HG03565 (cell line): ENCODE data around the gene CDKN1C.

Source experiments
- ATAC-seq: cut with Tn5 transposase; IDR thresholded peaks from one replicate; pipeline ENCODE4 v1.9.1; 2021; ENCODE audit warnings: mild to moderate bottlenecking, moderate library complexity; ENCODE audit not compliant: unreplicated experiment

Gene CDKN1C

DNA sequence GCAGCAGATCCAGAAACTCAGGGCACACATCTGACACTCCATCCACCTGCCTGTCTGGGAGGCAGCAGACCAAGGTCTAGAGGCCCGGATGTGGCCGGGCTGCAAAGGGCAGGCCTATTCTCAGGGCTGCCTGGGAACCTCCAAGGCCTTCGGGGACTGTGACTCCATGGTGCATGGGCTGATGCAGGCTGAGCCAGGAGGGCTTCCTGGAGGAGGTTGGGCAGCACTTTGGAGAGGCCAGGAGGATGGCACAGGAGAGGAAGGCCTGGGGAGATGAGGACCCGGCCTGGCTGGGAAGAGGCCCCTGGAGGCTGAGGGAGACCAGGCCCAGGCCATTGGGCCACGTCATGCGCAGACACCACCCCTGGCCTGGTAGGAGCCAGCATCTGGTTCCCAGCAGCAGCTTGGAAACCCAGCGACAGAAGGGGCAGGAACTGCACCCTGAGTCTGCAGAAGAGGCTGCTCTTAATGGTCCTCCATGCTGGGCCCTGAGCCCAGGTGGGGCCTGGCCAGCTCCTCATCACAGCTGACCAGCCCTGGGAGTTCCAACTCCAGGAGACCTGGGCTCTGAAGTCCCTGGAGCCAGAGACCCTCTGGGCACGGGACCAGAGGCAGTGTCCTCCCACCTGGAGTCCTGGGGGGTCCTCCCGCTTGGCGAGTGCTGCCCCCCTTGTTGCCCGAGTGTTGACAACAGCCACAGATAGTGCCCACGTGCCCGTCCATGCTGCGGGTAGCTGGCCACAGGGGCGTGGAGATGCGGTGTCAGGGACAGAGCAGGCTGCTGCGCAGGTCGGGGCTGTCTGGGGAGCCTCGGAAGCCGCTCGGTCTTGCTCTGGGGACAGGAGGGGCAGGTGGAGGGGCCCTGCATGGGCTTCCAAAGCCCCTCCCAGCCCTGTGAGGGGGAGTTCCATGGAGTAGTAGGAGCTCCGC is 38.1 kb upstream of the CDKN1C start:
- no peak for ATAC-seq

DNA sequence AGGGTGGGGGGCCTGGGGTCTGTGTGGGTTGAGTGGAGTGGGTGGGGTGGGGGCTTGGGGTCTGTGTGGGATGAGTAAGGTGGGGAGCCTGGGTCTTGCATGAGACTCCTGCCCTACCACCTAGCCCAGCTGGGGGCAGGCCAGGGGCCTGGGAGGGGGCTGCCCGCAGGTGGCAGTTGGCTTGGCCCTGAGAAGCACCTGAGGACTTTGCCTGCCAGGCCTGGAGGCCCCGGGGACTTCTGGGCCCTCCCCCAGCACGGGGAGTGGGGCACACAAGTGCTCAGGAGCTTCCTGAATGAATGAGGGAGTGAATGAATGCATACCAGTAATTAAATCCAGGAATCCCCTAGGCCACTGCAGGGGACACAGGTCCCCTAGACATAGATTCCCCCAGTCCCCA is 37.1 kb upstream of the CDKN1C start:
- no peak for ATAC-seq

DNA sequence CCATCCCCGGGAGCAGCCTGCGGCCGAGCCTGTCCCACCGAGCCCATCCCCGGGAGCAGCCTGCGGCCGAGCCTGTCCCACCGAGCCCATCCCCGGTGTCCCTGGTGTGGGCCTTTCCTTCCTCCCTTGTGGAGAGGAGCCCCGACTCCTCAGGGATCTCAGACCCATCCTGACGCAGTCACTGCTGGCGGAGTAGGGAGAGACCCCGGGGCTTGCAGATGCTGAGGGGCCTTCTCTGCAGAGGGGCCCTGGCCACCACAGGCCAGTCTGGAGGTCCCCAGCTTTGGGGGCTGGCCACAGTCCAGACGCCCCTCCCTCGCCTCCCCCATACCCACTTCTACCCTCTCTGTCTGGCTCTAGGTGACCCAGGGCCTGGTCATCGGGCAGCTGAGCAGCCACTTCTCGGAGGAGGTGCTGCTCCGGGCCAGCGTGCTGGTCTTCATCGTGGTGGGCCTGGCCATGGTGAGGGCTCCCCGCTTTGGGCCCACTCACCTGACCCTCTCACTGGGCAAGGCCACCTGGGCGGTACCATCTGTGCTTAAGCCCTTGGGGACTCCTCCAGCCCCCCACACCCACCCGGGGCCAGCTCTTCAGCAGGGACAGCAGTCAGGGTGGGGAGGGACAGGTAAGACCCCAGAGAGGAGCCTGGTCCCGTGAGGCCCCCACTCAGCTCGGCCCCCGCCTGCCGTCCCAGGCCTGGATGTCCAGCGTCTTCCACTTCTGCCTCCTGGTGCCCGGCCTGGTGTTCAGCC is 36.3 kb upstream of the CDKN1C start:
- no peak for ATAC-seq

DNA sequence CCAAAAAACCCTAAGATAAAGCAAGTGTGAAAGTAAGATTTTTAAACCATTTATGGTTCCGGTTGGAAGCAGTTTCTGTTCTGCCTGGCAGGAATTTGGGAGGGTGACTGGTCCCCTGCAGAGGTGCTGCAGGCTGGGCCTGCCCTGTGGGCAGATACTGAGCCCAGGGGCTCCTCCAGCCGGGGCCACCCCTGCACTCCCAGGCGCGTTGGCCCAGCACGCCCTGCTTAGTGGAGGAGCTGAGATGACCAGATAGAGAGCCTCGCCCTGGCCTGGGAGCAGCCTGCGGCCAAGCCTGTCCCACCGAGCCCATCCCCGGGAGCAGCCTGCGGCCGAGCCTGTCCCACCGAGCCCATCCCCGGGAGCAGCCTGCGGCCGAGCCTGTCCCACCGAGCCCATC is 35.7 kb upstream of the CDKN1C start:
- ATAC-seq: no peak

DNA sequence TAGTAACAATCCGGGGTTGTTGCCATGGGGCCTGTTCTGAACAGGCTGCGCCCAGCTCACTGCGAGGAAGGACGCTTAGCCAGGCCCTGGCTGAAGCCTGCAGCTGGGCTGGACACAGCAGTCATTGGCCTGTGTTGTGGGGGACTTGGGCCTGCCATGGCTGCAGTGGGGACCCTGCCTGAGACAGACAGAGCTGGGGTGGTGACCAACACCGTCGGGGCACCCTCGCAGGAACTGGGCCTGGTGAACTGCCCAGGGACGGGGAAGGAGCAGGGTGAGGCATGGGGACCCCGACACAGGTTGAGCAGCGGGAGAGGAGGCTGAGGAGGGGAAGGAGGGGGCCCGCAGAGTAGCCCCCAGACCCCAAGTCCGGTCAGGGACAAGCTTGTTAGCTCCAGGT is 34.8 kb upstream of the CDKN1C start:
- no peak for ATAC-seq

DNA sequence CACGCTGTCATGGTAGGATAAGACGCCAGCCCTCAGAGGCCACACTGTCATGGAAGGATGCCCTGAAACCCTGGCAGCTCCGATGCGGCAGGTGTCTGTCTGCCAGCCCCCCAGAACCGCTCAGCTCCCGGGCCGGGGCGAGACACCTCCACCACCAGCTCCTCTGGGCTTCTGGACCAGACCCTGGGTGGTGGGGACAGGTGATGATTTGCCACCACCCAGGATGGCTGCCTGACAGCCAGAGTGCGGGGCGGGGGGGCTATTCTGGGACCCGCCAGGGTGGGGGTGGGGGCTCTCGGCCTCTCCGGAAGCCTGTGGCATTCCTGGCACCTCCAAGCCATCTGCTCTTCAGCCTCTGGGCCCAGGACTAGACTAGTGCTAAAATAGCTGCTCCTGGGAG is 34.3 kb upstream of the CDKN1C start:
- no peak for ATAC-seq

DNA sequence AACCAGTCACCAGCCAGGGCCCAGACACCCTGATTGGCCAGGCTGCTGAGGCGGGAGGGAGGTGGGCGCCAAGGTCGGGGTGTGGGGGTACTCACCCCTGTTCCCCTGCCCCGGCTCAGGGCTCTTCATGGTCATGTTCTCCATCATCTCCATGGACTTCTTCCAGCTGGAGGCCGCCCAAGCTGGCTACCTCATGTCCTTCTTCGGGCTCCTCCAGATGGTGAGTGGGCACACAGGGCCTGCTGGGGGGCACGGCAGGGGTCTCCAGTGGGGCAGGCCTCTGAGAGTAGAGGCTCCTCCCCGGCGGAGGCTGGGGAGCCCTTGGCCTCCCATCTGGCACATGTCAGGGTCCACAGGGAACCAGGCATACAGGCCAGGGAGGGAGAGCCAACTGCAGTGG is 33.6 kb upstream of the CDKN1C start:
- no peak for ATAC-seq

DNA sequence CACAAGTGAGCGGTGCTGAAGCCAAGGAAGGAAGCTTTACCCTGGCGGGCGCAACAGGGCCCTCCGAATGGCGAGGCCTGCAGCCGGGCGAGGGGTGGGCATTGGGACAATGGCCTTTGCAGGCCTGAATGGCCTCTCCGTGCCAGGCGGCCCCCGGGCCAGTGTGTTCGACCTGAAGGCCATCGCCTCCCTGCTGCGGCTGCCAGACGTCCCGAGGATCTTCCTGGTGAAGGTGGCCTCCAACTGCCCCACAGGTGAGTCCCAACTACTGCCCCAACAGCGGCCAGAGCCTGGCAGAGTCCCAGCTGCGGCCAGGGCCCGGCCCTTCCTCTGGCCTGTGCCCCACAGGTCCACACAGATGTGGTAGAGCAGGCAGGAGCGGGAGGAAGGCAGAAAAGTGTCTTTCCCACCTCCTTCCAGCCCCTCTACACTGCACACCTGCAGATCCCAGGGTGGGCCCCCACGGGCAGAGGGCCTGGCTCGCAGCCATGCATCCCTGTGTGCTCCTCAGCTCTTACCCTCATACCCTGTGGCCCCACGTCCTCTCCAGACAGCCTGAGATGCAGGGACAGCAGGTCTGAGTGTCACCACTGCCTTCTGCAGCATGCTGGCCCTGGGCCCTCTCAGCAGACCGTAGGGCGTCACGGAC is 32.4 kb upstream of the CDKN1C start:
- no peak for ATAC-seq

DNA sequence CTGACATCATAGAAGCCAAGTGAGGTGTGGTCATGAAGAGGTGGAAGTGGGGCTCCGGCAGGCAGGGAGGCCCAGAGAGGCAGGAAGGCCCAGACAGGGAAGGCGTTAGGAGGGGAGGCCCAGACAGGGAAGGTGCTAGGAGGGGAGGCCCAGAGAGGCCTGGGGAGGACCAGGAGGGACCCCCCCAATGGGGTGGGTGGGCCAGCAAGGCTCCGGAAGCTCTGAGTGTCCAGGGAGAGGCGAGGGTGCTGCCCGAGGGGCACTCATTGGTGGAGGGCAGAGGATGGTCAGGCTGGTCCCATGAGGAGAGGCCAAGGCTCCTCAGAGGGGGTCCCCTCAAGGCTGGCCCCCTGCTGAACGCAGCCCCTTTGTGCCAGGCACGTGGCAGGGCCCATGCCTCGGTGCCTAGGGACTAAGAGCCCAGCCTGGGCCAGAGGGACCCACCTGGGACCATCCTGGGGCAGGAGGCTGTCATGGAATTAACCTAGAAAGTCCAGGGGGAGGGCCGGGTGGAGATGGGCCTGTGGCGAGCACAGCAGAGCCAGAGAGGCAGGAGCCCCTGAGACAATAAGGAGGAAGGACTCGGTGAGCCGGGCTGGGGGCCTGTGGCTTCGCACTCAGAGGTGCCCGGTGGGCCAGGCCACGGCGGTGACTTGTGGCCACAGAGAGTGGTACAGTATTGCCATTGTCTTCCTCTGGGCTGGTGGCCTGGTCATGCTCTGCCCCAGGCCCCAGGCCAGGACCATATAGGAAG is 31.5 kb upstream of the CDKN1C start:
- no peak for ATAC-seq

DNA sequence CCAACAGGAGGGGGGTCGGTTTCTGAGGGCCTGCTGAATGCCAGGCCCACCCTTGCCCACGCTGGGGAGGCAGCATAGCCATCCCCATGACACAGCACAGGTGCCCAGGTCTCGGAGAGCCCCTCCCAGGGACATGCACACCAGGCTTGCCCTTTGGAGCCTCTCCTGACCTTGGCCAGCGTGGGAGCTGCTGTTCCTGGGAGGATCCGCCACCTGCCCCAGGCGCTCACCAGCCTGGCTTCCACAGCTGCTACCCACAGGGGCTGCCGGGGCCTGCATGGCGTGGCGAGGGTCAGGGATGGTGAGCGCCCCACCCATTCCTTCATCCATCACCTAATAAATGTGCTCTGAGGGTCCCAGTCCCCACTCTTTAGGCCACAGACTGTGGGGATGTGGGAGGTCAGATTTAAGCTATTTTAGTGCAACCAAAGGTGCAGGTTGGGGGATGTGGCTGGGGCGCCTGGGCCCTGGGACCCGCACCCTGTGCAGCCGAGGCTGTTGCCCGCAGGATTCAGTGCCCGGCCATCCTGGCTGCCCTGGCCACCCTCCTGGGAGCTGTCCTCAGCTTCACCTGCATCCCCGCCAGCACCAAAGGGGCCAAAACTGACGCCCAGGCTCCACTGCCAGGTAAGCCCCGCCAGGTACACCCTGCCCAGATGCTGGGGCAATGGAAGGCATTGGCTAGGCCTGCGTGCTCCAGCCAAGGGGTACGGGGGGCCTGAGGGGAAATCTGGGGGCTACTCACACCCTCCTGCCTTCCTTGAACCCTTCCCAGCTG is 30.7 kb upstream of the CDKN1C start:
- ATAC-seq: no peak

DNA sequence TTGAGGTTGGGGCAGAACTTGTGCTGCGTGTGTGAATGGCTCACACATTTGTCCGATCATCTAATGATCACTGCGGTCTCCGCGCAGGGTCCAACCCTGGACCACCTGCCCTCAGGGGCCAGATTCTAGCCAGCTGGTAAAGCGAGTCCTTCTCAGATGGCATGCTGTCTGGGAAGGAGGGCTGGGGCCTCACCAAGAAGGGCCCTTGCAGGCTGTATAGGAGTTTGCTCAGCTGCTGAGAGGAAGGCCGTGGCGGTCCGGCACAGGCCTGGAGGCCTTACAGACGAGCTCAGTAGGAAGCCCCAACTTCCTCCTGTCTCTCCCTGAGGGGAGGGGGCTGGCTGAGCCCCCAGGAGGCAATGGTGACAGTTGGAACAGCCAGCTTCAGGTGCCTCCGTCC is 29.9 kb upstream of the CDKN1C start:
- ATAC-seq: no peak

DNA sequence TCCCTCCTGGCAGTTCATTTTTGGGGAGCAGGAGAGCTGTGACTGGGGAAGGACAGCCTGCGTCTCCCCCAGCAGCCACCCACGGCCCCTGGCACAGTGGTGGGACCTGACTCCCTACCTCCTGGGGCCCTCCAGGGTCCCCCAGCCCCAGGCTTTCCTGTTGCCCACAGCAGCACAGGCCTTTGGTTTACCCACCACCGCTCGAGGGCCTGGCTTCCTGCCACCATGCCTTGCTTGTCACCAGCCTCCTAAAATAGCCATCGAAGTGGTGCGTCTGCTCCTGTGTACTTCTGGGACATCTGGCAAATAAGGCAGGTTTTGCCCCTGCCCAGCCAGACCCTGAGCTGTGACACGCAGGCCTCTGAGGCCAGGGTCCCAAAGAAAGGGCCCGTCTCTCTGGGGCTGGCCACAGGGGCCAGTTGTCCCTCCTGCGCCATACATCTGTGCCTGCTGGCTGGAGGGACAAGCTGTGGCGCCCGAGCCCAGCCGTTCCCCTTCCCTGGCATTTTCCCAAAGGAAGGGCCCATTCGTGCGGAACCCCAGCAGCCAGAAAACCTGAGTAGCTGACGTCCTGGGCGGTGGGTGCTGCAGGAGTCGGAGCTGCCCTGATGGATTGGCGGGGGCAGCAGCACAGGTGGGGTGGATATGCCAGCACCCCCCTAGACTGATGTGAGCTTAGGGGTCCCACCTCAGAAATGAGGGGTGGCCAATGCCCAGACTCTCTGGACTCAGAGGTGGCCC is 29.1 kb upstream of the CDKN1C start:
- no peak for ATAC-seq

DNA sequence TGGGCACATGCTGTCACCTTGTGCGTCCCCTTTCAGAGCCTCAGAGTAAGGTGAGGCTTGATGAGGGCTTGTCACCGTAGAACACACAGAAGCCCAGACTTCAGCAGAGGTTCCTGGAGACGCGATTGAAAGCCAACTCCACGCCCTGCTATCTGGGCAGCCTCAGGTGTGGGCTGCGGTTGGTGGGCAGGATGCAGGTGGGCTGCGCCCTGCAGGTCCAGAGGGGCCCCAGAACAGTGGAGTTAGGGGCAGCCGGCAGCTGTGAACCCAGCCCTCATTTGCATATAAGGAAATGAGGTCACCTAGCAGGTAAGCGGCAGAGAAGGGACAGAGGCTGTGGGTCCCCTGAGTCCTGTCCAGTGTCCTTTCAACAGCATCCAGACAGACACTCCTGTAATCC is 28.2 kb upstream of the CDKN1C start:
- no peak for ATAC-seq

DNA sequence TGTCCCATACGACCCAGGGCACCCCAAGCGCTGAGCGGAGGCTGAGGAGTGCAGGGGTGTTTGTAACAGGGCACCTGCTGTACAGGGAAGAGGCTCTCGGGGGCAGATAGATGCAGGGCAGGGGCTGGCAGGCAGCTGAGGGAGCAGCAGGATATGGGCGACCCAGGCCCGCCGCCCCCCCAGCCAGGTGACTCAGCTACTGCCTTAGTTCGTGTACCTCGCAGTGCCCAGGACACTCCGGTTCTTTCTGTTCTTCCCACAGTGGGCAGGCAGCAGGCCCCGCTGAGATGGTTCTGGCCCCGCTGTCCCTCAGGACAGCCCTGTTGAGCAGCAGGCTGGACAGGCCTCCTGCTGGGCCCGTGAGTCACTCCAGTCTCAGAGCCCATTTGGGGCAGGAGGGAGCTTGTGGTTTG is 27.4 kb upstream of the CDKN1C start:
- no peak for ATAC-seq

DNA sequence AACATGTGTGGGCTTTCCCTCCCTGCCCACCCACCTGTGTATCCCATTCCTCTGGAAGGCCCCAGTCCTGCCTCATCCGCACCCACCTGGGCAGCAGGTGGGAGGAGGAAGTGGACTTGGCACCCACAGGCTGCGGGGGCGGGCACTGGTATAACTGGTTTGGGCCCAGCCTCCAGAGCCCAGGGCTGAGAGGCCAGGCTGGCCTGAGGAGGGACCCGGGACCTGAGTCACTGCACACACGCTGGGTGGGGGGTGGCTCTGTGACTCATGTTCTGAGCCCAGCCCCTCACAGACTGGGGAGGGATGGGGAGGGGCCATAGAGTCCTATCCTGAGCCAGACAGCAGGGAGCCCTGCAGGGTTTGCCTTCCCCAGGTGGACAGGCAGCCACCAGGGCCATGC is 26.9 kb upstream of the CDKN1C start:
- ATAC-seq: no peak

DNA sequence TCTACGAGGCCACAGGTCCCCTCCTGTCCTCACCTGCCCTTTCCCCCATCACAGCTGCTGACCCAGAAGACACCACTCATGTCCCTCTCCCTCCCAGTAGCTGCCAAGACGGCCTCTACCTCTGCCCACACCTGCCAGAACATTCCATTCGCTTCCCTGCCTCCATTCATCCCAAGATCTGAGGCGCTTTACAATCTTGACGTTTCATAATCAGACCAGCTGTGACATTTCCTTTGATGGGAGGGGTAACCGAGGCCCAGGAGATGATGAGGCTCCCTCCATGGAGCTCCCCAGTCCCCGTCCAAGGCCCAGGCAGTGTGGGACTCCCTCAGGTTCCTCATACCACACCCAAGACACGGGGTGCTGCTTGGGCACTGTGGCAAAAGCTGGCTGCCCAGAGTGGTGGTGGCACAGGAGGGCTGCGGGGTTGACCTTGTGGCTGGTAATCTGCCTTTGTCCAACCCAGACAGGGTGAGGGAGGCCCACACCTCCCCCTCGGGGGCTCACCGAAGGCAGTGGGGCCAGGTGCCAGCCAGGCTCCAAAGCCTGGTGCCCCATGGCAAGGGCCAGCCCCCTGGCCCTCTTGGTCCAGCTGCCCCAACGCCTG is 26.3 kb upstream of the CDKN1C start:
- ATAC-seq: no peak

DNA sequence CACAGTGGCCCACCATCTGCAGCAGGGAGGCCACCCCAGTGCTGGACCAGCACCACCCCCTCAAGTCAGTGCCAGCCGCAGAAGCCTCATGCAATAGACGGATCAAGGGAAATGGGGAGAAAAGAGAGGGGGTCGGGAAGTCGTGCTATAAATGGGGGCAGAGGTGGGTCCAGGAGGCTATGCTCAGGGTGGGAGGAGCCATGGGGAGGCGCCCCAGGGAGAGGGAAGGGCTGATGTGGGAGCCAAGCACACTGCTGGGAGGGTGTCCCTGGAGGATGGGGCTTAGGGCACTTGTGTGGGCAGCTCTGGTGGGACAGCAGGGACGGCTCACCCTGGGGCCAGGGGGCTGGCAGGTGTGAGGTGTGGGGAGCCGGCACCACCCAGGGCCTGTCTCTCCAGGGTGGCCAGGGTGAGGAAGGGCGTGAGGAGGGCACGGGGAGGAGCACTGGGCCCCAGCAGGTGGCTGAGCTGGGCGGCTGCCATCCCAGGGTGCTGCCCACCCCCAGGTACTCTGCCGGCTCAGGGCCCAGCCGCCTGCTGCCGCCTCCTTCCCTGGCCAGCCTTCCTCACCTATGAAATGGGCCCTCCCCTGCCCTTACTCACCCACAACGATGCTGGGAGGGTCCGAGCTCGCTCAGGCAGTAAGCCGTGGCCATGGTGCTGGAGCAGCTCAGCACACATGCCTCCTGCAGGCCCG is 25.7 kb upstream of the CDKN1C start:
- ATAC-seq: no peak

DNA sequence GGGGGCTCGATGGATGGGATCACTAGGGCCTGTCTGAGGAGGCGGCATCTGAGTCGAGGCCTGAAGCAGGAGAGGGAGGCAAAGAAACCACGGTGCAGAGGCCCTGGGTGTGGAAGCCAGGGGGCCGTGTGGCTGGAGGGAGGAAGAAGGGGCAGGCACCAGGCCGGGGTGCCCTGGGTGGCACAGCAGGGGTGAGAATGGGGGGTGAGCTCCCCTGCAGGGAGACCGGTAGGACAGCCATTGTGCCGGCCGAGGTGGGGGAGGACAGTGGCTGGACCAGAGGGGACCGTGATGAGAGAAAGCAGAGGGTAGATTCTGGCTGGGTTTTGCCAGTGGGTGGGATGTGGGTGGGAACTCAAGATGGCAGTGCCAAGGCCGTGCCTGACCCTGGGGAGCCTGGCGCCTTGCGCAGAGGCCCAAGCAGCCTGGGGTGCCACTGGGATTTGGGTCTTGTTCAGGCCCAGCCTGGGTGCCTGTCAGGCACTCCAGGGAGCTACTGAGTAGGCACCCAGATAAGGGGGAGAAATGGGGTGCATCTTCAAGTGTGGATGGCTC is 24.9 kb upstream of the CDKN1C start:
- ATAC-seq: no peak
